Mesodermal cell (in vitro differentiated cells): Measurements from ENCODE around the gene IGF2.

Experiments
- H3K27ac ChIP-seq: 2 replicates; pipeline ENCODE4 v1.7.0; 2013; ENCODE audit warnings: mild to moderate bottlenecking, low read depth, low read length, moderate library complexity; ENCODE audit not compliant: severe bottlenecking
- H3K36me3 ChIP-seq: 2 replicates; pipeline ENCODE4 v1.7.1; 2013; ENCODE audit warnings: mild to moderate bottlenecking, low read length, moderate library complexity; ENCODE audit not compliant: control insufficient read depth, insufficient read depth
- H3K4me1 ChIP-seq: one replicate; pipeline ENCODE4 v1.7.1; 2013; ENCODE audit warnings: mild to moderate bottlenecking, low read length; ENCODE audit not compliant: insufficient read depth, control insufficient read depth, poor library complexity, severe bottlenecking
- H3K4me3 ChIP-seq: 2 replicates; pipeline ENCODE4 v1.7.0; 2013; ENCODE audit warnings: low read length, control low read depth, mild to moderate bottlenecking; ENCODE audit not compliant: insufficient read depth, poor library complexity, severe bottlenecking; ENCODE audit errors: extremely low read depth
- H3K9me3 ChIP-seq: 2 replicates; pipeline ENCODE4 v1.7.1; 2013; ENCODE audit warnings: mild to moderate bottlenecking, low read length, moderate library complexity; ENCODE audit not compliant: control insufficient read depth
- WGBS, 2 experiments: methylation state at CpG; one replicate each; pipeline ENCODE4 v1.1.5; 2013; ENCODE audit warnings: missing lambda C conversion rate in 2 of 2; ENCODE audit not compliant: insufficient coverage in 2 of 2; 5-methylcytosine and 5-hydroxymethylcytosine counted together

Gene IGF2

DNA sequence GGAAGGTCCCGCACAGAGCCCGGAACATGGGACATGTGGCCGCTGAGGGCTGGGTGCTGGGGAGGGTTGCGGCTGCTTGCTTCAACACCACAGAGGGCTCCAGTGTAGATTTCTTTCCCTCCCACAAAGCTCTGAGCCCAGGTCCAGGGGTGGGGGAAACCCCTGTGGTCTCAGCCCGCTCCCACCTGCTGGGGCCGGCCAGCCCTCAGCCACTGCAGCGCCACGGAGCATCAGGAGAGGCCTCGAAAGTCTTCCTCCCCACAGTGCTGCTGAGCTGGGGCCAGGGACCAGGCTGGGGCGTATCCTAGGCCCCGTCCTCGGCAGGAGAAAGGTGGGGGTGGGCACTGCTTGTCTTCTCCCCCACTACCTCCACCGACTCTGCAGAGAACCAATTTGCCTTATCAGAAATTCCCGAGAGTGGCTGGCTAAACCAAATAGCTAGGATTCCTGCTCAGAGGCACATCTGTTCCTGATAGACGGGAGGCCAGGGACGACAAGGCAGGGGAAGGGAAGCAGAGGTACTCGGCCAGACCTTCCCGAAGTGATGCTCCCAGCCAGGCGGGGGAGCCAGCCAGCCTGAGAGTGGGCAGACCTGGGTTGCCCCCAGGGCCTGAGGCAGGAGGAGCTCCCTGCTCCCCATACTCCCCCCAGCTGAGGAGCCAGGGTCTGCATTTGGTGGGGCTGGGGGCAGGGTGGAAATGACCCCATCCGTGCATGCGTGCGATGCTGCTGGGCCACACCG lies 18.7 kb downstream of the IGF2 start:
- 60 to 69% methylated on average over 17 of the region's 23 CpGs for WGBS, 2 experiments
- Histone ChIP-seq H3K4me3 (no peak overlapping the region), H3K27ac (no peak overlapping the region), H3K9me3 (peaks cover 9% of the 10 kb centered on the region), H3K4me1 (peaks cover 21% of the 10 kb centered on the region), H3K36me3 (no peaks in the 10 kb centered on the region)

- Histone ChIP-seq H3K4me1 (peaks cover 21% of the 10 kb centered on the region), H3K27ac (no peak overlapping the region), H3K36me3 (no peaks in the 10 kb centered on the region), H3K9me3 (peaks cover 9% of the 10 kb centered on the region), H3K4me3 (no peak overlapping the region)
- WGBS, 2 experiments = 80% methylated on average over 1 of the region's 4 CpGs; no CpG with 5 or more reads in 1 of the 2 experiments
These were observed 20.5 kb downstream of the IGF2 start for GRCh38 chr11:2118677-2119076.

GRCh38 chr11:2116680-2117079 lies 22.5 kb downstream of the IGF2 start:
- Histone ChIP-seq H3K27ac (no peak overlapping the region), H3K36me3 (no peaks in the 10 kb centered on the region), H3K9me3 (peaks cover 9% of the 10 kb centered on the region), H3K4me1 (peaks cover 9% of the 10 kb centered on the region), H3K4me3 (no peak overlapping the region)
- 87 to 100% methylated on average over 1 of the region's 1 CpG for WGBS, 2 experiments

- H3K9me3 ChIP-seq = peaks cover 9% of the 10 kb centered on the region
- H3K36me3 ChIP-seq = no peaks in the 10 kb centered on the region
- H3K4me1 ChIP-seq = peaks cover 1% of the 10 kb centered on the region
- WGBS, 2 experiments = 87 to 96% methylated on average over 9 to 11 of the region's 12 CpGs
- no peak overlapping the region for H3K4me3 ChIP-seq
- no peak overlapping the region for H3K27ac ChIP-seq
These were observed 23.9 kb downstream of the IGF2 start for GRCh38 chr11:2115308-2115707.

- Histone ChIP-seq H3K27ac (no peak overlapping the region), H3K36me3 (no peaks in the 10 kb centered on the region), H3K9me3 (peaks cover 9% of the 10 kb centered on the region), H3K4me3 (no peak overlapping the region), H3K4me1 (no peaks in the 10 kb centered on the region)
- 88 to 93% methylated on average over 28 to 31 of the region's 32 CpGs for WGBS, 2 experiments
These were observed 24.6 kb downstream of the IGF2 start for GRCh38 chr11:2114430-2115241.

GRCh38 chr11:2113776-2114175 lies 25.4 kb downstream of the IGF2 start:
- H3K4me1 ChIP-seq = peaks cover 5% of the 10 kb centered on the region
- WGBS, 2 experiments = 90% methylated on average over 6 to 9 of the region's 11 CpGs
- no peak overlapping the region for H3K27ac ChIP-seq
- H3K4me3 ChIP-seq = no peak overlapping the region
- H3K36me3 ChIP-seq = no peaks in the 10 kb centered on the region
- peaks cover 9% of the 10 kb centered on the region for H3K9me3 ChIP-seq

DNA sequence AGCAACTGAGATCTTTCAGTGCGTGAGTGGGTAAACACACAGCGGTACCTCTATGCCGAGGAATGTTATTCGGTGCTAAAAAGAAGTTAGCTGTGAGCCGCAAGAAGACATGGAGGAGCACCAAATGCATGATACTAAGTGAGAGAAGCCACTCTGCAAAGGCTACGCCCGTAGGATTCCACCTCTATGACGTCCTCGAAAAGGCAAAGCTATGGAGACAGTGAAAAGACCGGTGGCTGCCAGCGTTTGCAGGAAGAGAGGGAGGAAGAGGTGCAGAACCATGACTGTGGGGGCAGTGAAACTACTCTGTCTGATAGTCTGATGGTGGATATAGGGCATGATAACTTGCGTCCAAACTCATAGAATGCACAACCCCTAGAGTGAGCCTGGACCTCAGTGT lies 28.7 kb downstream of the IGF2 start:
- Histone ChIP-seq H3K27ac (no peak overlapping the region), H3K4me1 (peaks cover 5% of the 10 kb centered on the region), H3K36me3 (no peaks in the 10 kb centered on the region), H3K9me3 (no peaks in the 10 kb centered on the region), H3K4me3 (no peak overlapping the region)
- 85 to 92% methylated on average over 12 of the region's 12 CpGs for WGBS, 2 experiments

DNA sequence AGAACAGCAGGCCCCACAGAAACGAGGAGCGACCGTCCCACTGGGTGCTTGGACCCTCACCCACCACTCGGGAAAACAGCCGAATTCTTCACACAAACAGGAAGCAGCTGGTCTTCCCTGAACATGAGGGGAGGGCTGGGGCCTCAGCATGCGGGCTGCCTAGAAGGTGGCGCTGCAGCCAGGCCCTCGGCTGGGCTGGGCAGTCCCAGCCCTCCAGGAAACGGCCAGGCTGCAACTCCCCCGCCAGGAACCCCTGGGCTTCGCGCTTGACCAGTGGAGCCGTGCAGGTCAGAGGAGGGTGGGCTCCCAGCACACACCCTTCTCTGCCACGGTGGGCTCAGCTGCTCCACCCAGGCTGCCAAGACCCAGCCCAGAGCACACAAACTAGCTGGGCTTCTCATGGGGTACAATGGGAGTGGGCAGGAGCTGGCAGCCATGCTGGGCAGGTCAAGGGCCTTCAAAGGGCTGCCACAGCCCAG lies 29.6 kb downstream of the IGF2 start:
- Histone ChIP-seq H3K27ac (no peak overlapping the region), H3K4me3 (no peak overlapping the region), H3K36me3 (no peaks in the 10 kb centered on the region), H3K9me3 (no peaks in the 10 kb centered on the region), H3K4me1 (peaks cover 5% of the 10 kb centered on the region)
- WGBS, 2 experiments = 56 to 65% methylated on average over 9 to 13 of the region's 14 CpGs

- H3K27ac ChIP-seq = no peak overlapping the region
- WGBS, 2 experiments = 92 to 96% methylated on average over 15 to 17 of the region's 23 CpGs
- peaks cover 5% of the 10 kb centered on the region for H3K4me1 ChIP-seq
- H3K4me3 ChIP-seq = no peak overlapping the region
- H3K9me3 ChIP-seq = no peaks in the 10 kb centered on the region
- H3K36me3 ChIP-seq = no peaks in the 10 kb centered on the region
These were observed 30.3 kb downstream of the IGF2 start for GRCh38 chr11:2108675-2109491.

DNA sequence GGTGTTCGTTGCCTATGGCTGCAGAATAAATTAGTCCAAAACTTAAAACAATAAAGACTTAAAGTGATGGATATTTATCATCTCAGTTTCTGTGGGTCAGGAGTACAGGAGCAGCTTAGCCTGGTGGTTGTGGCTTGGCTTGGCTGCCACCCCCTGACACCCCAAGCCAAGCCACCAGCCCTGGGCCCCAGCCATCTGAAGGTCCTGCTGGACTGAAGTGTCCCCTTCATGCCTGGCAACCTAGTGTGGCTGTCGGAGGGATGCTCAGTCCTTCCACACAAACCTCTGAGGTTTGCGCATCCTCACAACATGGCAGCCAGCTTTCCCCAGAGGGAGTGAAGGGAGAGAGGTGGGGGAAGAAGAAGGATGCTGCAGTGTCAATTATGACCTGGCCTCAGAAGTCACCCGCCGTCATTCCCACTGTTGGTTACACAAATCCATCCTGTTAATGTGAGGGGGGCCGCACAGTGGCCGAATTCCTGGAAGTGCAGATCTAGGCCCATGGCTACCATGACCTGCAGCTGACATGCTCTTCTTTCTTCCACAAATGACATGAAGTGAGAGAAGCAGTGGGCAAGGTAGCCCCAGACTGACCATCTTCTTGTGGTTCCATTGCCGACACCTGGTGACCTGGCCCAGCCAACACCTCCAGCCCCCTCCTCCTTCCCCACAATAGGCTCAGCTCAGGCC lies 31.1 kb downstream of the IGF2 start:
- H3K4me3 ChIP-seq = no peak overlapping the region
- H3K4me1 ChIP-seq = peaks cover 5% of the 10 kb centered on the region
- no peaks in the 10 kb centered on the region for H3K9me3 ChIP-seq
- H3K36me3 ChIP-seq = no peaks in the 10 kb centered on the region
- WGBS, 2 experiments = 92 to 94% methylated on average over 5 to 6 of the region's 8 CpGs
- no peak overlapping the region for H3K27ac ChIP-seq
